Measurements from ENCODE around the gene GOLGA1. TPM values are rescaled to one million over a fixed set of nuclear protein-coding genes. Genes with fewer than 3 reads are reported as not detected.

GOLGA1 gene, protein sequence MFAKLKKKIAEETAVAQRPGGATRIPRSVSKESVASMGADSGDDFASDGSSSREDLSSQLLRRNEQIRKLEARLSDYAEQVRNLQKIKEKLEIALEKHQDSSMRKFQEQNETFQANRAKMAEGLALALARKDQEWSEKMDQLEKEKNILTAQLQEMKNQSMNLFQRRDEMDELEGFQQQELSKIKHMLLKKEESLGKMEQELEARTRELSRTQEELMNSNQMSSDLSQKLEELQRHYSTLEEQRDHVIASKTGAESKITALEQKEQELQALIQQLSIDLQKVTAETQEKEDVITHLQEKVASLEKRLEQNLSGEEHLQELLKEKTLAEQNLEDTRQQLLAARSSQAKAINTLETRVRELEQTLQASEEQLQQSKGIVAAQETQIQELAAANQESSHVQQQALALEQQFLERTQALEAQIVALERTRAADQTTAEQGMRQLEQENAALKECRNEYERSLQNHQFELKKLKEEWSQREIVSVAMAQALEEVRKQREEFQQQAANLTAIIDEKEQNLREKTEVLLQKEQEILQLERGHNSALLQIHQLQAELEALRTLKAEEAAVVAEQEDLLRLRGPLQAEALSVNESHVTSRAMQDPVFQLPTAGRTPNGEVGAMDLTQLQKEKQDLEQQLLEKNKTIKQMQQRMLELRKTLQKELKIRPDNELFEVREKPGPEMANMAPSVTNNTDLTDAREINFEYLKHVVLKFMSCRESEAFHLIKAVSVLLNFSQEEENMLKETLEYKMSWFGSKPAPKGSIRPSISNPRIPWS
- total RNA-seq = 15.1 and 18.3 TPM in 2 replicates

DNA sequence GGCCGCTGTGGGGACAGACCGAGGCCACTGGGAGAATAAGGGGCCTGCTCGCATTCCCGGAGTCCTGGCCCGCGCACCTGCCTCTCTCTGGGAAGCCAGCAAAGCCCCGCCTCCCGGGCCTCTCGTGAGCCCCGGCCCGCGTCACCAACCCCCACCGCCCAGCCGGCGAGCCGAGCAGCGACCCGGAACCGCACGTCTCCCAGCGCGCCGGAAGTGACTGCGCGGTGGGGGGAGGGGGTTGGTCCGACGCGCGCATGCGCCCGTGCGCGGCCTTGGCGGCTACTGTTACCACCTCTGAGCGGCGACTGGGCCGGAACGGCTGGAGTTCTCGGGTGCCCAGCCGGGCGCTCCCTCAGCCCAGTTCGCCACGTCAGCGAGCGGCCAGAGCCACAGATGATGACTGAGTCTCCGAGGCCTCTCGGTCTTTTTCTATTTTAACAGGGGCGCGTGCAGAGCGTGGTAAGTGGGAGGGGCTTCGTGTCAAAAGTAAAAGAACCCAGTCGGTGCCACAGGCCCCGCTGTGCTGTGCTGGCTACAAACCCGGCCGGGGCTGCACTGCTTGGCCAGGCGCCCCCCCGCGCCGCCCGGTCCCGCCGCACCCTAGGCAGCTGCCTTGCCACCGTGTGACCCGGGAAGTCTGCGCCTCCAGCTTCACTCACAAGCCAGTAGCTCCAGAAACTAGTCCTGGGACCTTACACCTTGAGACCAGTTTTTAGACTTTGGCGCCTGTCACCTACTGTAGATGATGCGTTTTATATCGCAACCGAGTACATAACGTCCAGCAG, at the start of gene GOLGA1:
TSS of gene GOLGA1 (minus strand) at position 190 of the 785 bp plus-strand sequence. CDS start 2,372 bp downstream, outside the sequence.

DNA sequence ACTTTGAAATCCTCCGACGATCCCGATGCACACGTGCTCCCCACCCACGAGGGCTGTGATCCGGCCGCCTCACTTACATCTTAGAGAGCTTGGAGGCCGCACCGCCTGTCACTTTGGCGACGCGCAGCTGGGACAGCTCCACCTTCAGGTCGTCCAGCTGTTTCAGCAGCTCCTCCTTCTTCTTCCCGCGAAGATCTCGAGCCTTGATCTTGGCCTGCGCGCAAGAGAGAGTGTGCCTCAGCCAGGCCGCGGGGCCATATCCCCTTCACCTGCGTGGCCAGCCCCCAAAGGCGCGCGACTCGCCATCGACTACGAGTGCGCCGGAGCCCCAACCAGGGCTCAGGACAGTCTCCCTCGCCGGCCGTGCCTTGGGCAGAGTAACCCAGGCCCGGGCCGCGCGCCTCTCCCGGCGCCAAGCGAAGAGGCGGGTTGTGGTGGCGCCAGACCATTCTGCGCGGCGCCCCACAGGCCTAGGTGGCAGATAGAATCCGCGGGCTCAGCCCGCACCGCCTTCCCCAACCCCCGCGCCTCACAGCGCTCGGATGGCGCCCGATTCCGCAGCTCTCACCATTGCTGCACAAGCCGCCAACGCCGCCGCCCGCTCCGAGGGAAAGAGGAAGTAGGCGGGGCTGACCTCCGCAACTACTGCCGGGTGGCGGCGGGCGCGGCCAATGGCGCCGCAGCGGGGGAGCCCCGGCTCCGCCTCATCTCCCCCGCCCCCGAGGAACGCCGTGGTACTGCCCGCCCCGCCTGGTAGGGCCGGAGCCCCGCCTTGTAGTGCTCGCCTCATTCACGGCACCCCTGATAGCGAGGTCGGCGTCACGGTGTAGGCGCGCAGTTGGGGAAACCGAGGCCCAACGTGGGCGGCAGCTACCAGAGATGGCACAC, 79.3 kb downstream of the GOLGA1 start, which contains the start of the genes ARPC5L and RPL35:
TSS of gene ARPC5L (plus strand) at position 789 of the 888 bp plus-strand sequence. CDS start 7,161 bp downstream, outside the sequence.
TSS of gene RPL35 (minus strand) at position 616 of the 888 bp plus-strand sequence. CDS start at position 571, 45 bp downstream.

DNA sequence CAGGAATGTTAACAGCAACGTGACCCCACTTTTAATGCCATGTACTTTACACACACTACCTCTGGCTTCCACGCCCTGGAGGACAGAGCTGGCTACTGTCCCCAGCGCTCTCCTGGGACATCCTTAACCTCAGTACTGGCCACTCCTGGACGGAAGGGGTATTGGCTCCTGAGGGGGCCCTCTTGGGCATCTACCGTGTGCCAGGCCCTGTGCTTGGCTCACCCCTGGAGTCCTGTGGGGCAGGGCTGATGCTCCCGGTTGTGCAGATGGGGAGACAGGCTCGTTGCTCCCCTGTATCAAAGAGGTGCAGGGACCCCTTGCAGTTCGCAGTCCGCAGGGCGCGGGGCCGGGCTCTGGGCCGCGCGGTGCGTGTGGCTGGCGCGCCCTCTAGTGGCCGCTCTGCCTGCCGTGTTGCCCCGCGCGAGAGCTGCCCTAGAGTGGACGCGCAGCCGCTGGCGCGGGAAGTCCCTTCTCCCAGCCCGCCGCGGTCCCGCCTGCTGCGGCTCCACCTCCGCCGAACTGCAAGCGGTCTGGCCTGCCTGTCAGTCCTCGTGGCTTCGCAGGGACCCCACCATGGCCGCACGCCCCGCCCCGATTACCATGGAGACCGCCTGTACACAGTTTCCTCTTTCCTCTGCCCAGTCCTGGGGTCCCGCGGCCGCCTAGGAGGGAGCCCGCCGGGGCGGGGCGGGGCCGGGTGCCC, 87.9 kb downstream of the GOLGA1 start, which contains the start of gene WDR38:
TSS of gene WDR38 (plus strand) at position 632 of the 703 bp plus-strand sequence. CDS start 72 bp downstream, outside the sequence.

Other genes with a start within 250 kb of the GOLGA1 start
- gene NR6A1, start 169.8 kb downstream of the GOLGA1 start, total RNA-seq = under 0.01 and 0.44 TPM in 2 replicates
- gene OLFML2A, start 163.9 kb downstream of the GOLGA1 start, total RNA-seq = 0.12 and 0.13 TPM in 2 replicates
- not detected in 2 replicates for gene WDR38, start 87.6 kb downstream of the GOLGA1 start, total RNA-seq
- 2,645 and 2,969 TPM in 2 replicates for gene RPL35, start 79.1 kb downstream of the GOLGA1 start, total RNA-seq
- 15.2 and 17.6 TPM in 2 replicates for gene ARPC5L, start 79.0 kb downstream of the GOLGA1 start, total RNA-seq
- 3.8 and 6.3 TPM in 2 replicates for gene SCAI, start 202.4 kb upstream of the GOLGA1 start, total RNA-seq
- 7.9 and 11.7 TPM in 2 replicates for gene PPP6C, start 248.7 kb upstream of the GOLGA1 start, total RNA-seq